ENCODE measurements around the gene HDAC9.

HDAC9 gene

GRCh38 chr7:18846765-18847215 is 351.2 kb downstream of the HDAC9 start:
- Mint-ChIP-seq H3K27ac (no peak overlapping the region), H3K4me1 (no peaks in the 10 kb centered on the region), H3K36me3 (ENCODE audit: low read depth) (no peaks in the 10 kb centered on the region), H3K27me3 (no peaks in the 10 kb centered on the region), H3K4me3 (no peak overlapping the region), H3K9me3 (peaks cover 4% of the 10 kb centered on the region)
- no peak for ATAC-seq
- DNase-seq, result no peak

GRCh38 chr7:18849130-18849529 is 353.6 kb downstream of the HDAC9 start:
- no peak for ATAC-seq
- H3K27ac Mint-ChIP-seq, result no peak overlapping the region
- peaks cover 4% of the 10 kb centered on the region for H3K9me3 Mint-ChIP-seq
- no peak overlapping the region for H3K4me3 Mint-ChIP-seq
- no peaks in the 10 kb centered on the region for H3K27me3 Mint-ChIP-seq
- H3K36me3 Mint-ChIP-seq (ENCODE audit: low read depth), result no peaks in the 10 kb centered on the region
- H3K4me1 Mint-ChIP-seq, result no peaks in the 10 kb centered on the region
- DNase-seq, result no peak

- Mint-ChIP-seq H3K4me1 (peaks cover 5% of the 10 kb centered on the region), H3K27ac (no peak overlapping the region), H3K36me3 (ENCODE audit: low read depth) (peaks cover 2% of the 10 kb centered on the region), H3K4me3 (no peak overlapping the region), H3K9me3 (peaks cover 12% of the 10 kb centered on the region), H3K27me3 (no peaks in the 10 kb centered on the region)
- ATAC-seq, result no peak
- no peak for DNase-seq
Observed at GRCh38 chr7:18855796-18856195, 360.2 kb downstream of the HDAC9 start.

- DNase-seq (no peak), ATAC-seq (no peak)
- peaks cover 10% of the 10 kb centered on the region for H3K9me3 Mint-ChIP-seq
- H3K4me1 Mint-ChIP-seq, result peaks cover 5% of the 10 kb centered on the region
- no peaks in the 10 kb centered on the region for H3K27me3 Mint-ChIP-seq
- no peak overlapping the region for H3K4me3 Mint-ChIP-seq
- peaks cover 2% of the 10 kb centered on the region for H3K36me3 Mint-ChIP-seq (ENCODE audit: low read depth)
- H3K27ac Mint-ChIP-seq, result no peak overlapping the region
Observed at GRCh38 chr7:18858232-18858631, 362.7 kb downstream of the HDAC9 start.

- Mint-ChIP-seq H3K4me3 (no peak overlapping the region), H3K27me3 (no peaks in the 10 kb centered on the region), H3K9me3 (peaks cover 8% of the 10 kb centered on the region), H3K4me1 (peaks cover 5% of the 10 kb centered on the region), H3K27ac (no peak overlapping the region), H3K36me3 (ENCODE audit: low read depth) (peaks cover 2% of the 10 kb centered on the region)
- no peak for ATAC-seq
- no peak for DNase-seq
Observed at GRCh38 chr7:18859318-18859717, 363.8 kb downstream of the HDAC9 start.

- Mint-ChIP-seq H3K27ac (no peak overlapping the region), H3K4me3 (no peak overlapping the region), H3K36me3 (ENCODE audit: low read depth) (peaks cover 2% of the 10 kb centered on the region), H3K27me3 (no peaks in the 10 kb centered on the region), H3K9me3 (peaks cover 6% of the 10 kb centered on the region), H3K4me1 (peaks cover 5% of the 10 kb centered on the region)
- no peak for ATAC-seq
- no peak for DNase-seq
Observed at GRCh38 chr7:18860221-18860620, 364.7 kb downstream of the HDAC9 start.

GRCh38 chr7:18861514-18862118 is 366.1 kb downstream of the HDAC9 start:
- Mint-ChIP-seq H3K27ac (no peak overlapping the region), H3K4me1 (peaks cover 5% of the 10 kb centered on the region), H3K36me3 (ENCODE audit: low read depth) (peaks cover 2% of the 10 kb centered on the region), H3K27me3 (no peaks in the 10 kb centered on the region), H3K4me3 (no peak overlapping the region), H3K9me3 (peaks cover 6% of the 10 kb centered on the region)
- DNase-seq (no peak), ATAC-seq (no peak)

GRCh38 chr7:18864967-18865366 is 369.4 kb downstream of the HDAC9 start:
- no peaks in the 10 kb centered on the region for H3K4me1 Mint-ChIP-seq
- H3K27ac Mint-ChIP-seq, result no peak overlapping the region
- no peaks in the 10 kb centered on the region for H3K27me3 Mint-ChIP-seq
- ATAC-seq, result no peak
- H3K4me3 Mint-ChIP-seq, result no peak overlapping the region
- no peak for DNase-seq
- H3K36me3 Mint-ChIP-seq (ENCODE audit: low read depth), result no peaks in the 10 kb centered on the region
- H3K9me3 Mint-ChIP-seq, result peaks cover 7% of the 10 kb centered on the region

- Mint-ChIP-seq H3K4me3 (no peak overlapping the region), H3K27me3 (no peaks in the 10 kb centered on the region), H3K9me3 (peaks cover 7% of the 10 kb centered on the region), H3K27ac (no peak overlapping the region), H3K4me1 (no peaks in the 10 kb centered on the region), H3K36me3 (ENCODE audit: low read depth) (no peaks in the 10 kb centered on the region)
- DNase-seq (no peak), ATAC-seq (peak; percentile 77)
Observed at GRCh38 chr7:18866359-18867036, 370.9 kb downstream of the HDAC9 start.

GRCh38 chr7:18872344-18872743 is 376.8 kb downstream of the HDAC9 start:
- no peak overlapping the region for H3K4me3 Mint-ChIP-seq
- H3K36me3 Mint-ChIP-seq (ENCODE audit: low read depth), result no peaks in the 10 kb centered on the region
- no peaks in the 10 kb centered on the region for H3K27me3 Mint-ChIP-seq
- H3K4me1 Mint-ChIP-seq, result no peaks in the 10 kb centered on the region
- H3K9me3 Mint-ChIP-seq, result peaks cover 4% of the 10 kb centered on the region
- ATAC-seq (no peak), DNase-seq (no peak)
- no peak overlapping the region for H3K27ac Mint-ChIP-seq

GRCh38 chr7:18873734-18874336 is 378.3 kb downstream of the HDAC9 start:
- ATAC-seq (no peak), DNase-seq (no peak)
- H3K27ac Mint-ChIP-seq, result no peak overlapping the region
- H3K4me1 Mint-ChIP-seq, result no peaks in the 10 kb centered on the region
- H3K36me3 Mint-ChIP-seq (ENCODE audit: low read depth), result no peaks in the 10 kb centered on the region
- H3K4me3 Mint-ChIP-seq, result no peak overlapping the region
- H3K27me3 Mint-ChIP-seq, result no peaks in the 10 kb centered on the region
- H3K9me3 Mint-ChIP-seq, result no peaks in the 10 kb centered on the region

- H3K4me1 Mint-ChIP-seq, result no peaks in the 10 kb centered on the region
- no peaks in the 10 kb centered on the region for H3K36me3 Mint-ChIP-seq (ENCODE audit: low read depth)
- no peak for DNase-seq
- ATAC-seq, result no peak
- H3K4me3 Mint-ChIP-seq, result no peak overlapping the region
- no peaks in the 10 kb centered on the region for H3K9me3 Mint-ChIP-seq
- no peak overlapping the region for H3K27ac Mint-ChIP-seq
- H3K27me3 Mint-ChIP-seq, result no peaks in the 10 kb centered on the region
Observed at GRCh38 chr7:18874880-18875279, 379.3 kb downstream of the HDAC9 start.

GRCh38 chr7:18877874-18878273 is 382.3 kb downstream of the HDAC9 start:
- no peaks in the 10 kb centered on the region for H3K27me3 Mint-ChIP-seq
- no peaks in the 10 kb centered on the region for H3K36me3 Mint-ChIP-seq (ENCODE audit: low read depth)
- H3K4me3 Mint-ChIP-seq, result no peak overlapping the region
- H3K9me3 Mint-ChIP-seq, result no peaks in the 10 kb centered on the region
- DNase-seq, result no peak
- no peak for ATAC-seq
- no peak overlapping the region for H3K27ac Mint-ChIP-seq
- no peaks in the 10 kb centered on the region for H3K4me1 Mint-ChIP-seq

GRCh38 chr7:18886832-18887231 is 391.3 kb downstream of the HDAC9 start:
- DNase-seq, result no peak

GRCh38 chr7:18889436-18889835 is 393.9 kb downstream of the HDAC9 start:
- H3K9me3 Mint-ChIP-seq, result peaks cover 5% of the 10 kb centered on the region
- H3K36me3 Mint-ChIP-seq (ENCODE audit: low read depth), result no peaks in the 10 kb centered on the region
- no peak for ATAC-seq
- H3K27me3 Mint-ChIP-seq, result no peaks in the 10 kb centered on the region
- no peak for DNase-seq
- H3K4me3 Mint-ChIP-seq, result no peak overlapping the region
- no peak overlapping the region for H3K27ac Mint-ChIP-seq
- H3K4me1 Mint-ChIP-seq, result no peaks in the 10 kb centered on the region

More at GRCh38 chr7:18886832-18887231, 391.3 kb downstream of the HDAC9 start:
- Mint-ChIP-seq H3K9me3 (peaks cover 5% of the 10 kb centered on the region), H3K27me3 (no peaks in the 10 kb centered on the region), H3K4me3 (no peak overlapping the region), H3K36me3 (ENCODE audit: low read depth) (no peaks in the 10 kb centered on the region), H3K27ac (no peak overlapping the region), H3K4me1 (no peaks in the 10 kb centered on the region)
- no peak for ATAC-seq

Data from activated naive CD8-positive, alpha-beta T cell treated with anti-CD3 and anti-CD28 coated beads, Interleukin-2, amount 50 U/mL, for 24 hours (primary cell).